H1 (cell line): ENCODE results near the gene SCGB1C2. TPM values are rescaled to one million over a fixed set of nuclear protein-coding genes. Genes with fewer than 3 reads are reported as not detected.

Source experiments
- CTCF ChIA-PET: fragments of 300-600 bp; sonication (Branson Sonifier 250); formaldehyde crosslinking; loops from one replicate; lab custom pipeline; 2021; ENCODE audit not compliant: partially characterized antibody; lab: Charles Lee
- POLR2A ChIA-PET: fragments of 300-600 bp; sonication (Branson Sonifier 250); formaldehyde crosslinking; loops from one replicate; lab custom pipeline; 2021; ENCODE audit warnings: inconsistent platforms; ENCODE audit not compliant: partially characterized antibody; lab: Charles Lee
- DNase-seq, 2 experiments: peaks; one replicate each; pipeline versions ENCODE4 v3.0.0 to v3.0.0-alpha.2; 2010 to 2022; ENCODE audit warnings: low spot score in 2 of 2, low read depth in 1 of 2, mixed read lengths in 1 of 2
- FAIRE-seq: peaks from 2 replicates; lab custom pipeline; 2011; peaks lifted over from hg19 to GRCh38; lab: Jason Lieb, UNC
- H2AFZ ChIP-seq: 2 replicates; pipeline ENCODE4 v1.8.1; 2012; ENCODE audit warnings: low read length, inconsistent platforms
- H2AK5ac ChIP-seq: 2 replicates; pipeline ENCODE4 v1.6.1; 2013; ENCODE audit warnings: low read depth, low read length
- H2BK120ac ChIP-seq: replicated peaks from 2 replicates; pipeline ENCODE3; 2013; ENCODE audit warnings: low read depth, low read length, inconsistent platforms
- H2BK12ac ChIP-seq: 2 replicates; pipeline ENCODE4 v1.6.1; 2013; ENCODE audit warnings: low read depth, low read length
- H2BK15ac ChIP-seq: 2 replicates; pipeline ENCODE4 v1.6.1; 2013; ENCODE audit warnings: low read length
- H2BK20ac ChIP-seq: 2 replicates; pipeline ENCODE4 v1.6.1; 2013; ENCODE audit warnings: low read length
- H2BK5ac ChIP-seq: 2 replicates; pipeline ENCODE4 v1.6.1; 2013; ENCODE audit warnings: low read depth, low read length
- H3K14ac ChIP-seq: 2 replicates; pipeline ENCODE4 v1.6.1; 2013; ENCODE audit warnings: inconsistent platforms; ENCODE audit not compliant: insufficient read length
- H3K18ac ChIP-seq: 2 replicates; pipeline ENCODE4 v1.6.1; 2013; ENCODE audit warnings: low read length; ENCODE audit errors: extremely low read depth
- H3K23ac ChIP-seq: 2 replicates; pipeline ENCODE4 v1.6.1; 2013; ENCODE audit warnings: inconsistent platforms; ENCODE audit not compliant: insufficient read length
- H3K23me2 ChIP-seq: 2 replicates; pipeline ENCODE4 v1.6.1; 2013; ENCODE audit warnings: low read depth, low read length
- H3K27ac ChIP-seq: 2 replicates; pipeline ENCODE4 v1.6.1; 2011; ENCODE audit warnings: low read depth, low read length, inconsistent platforms
- H3K27me3 ChIP-seq, 4 experiments: replicated peaks in 1 of 4; 1 replicate in 1 of 4; 2 replicates in 3 of 4; pipeline versions ENCODE4 v1.6.1 to v1.8.1; 2011 to 2013; ENCODE audit warnings: low read length in 3 of 4, mild to moderate bottlenecking in 3 of 4, inconsistent platforms in 2 of 4, mixed read lengths in 2 of 4, moderate library complexity in 1 of 4; ENCODE audit not compliant: control insufficient read depth in 3 of 4, insufficient read depth in 3 of 4; ENCODE audit errors: extremely low read depth in 1 of 4
- H3K36me3 ChIP-seq, 4 experiments: 2 replicates each; pipeline versions ENCODE4 v1.6.1 to v1.8.1; 2011 to 2013; ENCODE audit warnings: mild to moderate bottlenecking in 4 of 4, low read length in 3 of 4, moderate library complexity in 2 of 4, control low read depth in 1 of 4, inconsistent platforms in 1 of 4; ENCODE audit not compliant: insufficient read depth in 4 of 4, control insufficient read depth in 2 of 4
- H3K4ac ChIP-seq: replicated peaks from 2 replicates; pipeline ENCODE3; 2013; ENCODE audit warnings: low read length, low read depth, mixed read lengths, inconsistent platforms; ENCODE audit not compliant: insufficient read length
- H3K4me1 ChIP-seq, 4 experiments: replicated peaks in 1 of 4; 1 replicate in 1 of 4; 2 replicates in 3 of 4; pipeline versions ENCODE4 v1.6.1 to v1.8.1; 2011 to 2013; ENCODE audit warnings: low read length in 3 of 4, inconsistent platforms in 2 of 4, mixed read lengths in 1 of 4; ENCODE audit not compliant: insufficient read depth in 4 of 4, control insufficient read depth in 3 of 4
- H3K4me2 ChIP-seq, 2 experiments: 2 replicates each; pipeline versions ENCODE4 v1.6.1 to v1.8.1; 2011 to 2013; ENCODE audit warnings: low read depth in 2 of 2, low read length in 2 of 2, control low read depth in 1 of 2, inconsistent platforms in 1 of 2, mild to moderate bottlenecking in 1 of 2; ENCODE audit not compliant: insufficient read depth in 1 of 2
- H3K4me3 ChIP-seq, 4 experiments: fragments of 200-600, 300-600 bp in 1 of 4; sonication (generic), shearing (Covaris generic), sonication (Bioruptor Twin) in 1 of 4; 2 replicates each; pipeline versions ENCODE4 v1.5.1 to v1.8.1; 2011 to 2016; ENCODE audit warnings: low read length in 4 of 4, low read depth in 3 of 4, control low read depth in 2 of 4, inconsistent platforms in 2 of 4, mild to moderate bottlenecking in 2 of 4, mixed read lengths in 1 of 4, moderate library complexity in 1 of 4; ENCODE audit not compliant: insufficient read depth in 2 of 4; ENCODE audit errors: extremely low read depth in 1 of 4
- H3K56ac ChIP-seq: replicated peaks from 2 replicates; pipeline ENCODE3; 2013; ENCODE audit warnings: low read depth, mild to moderate bottlenecking, mixed read lengths, low read length, inconsistent platforms; ENCODE audit not compliant: insufficient read length
- H3K79me1 ChIP-seq: 2 replicates; pipeline ENCODE4 v1.6.1; 2013; ENCODE audit warnings: low read depth, low read length, control low read depth
- H3K79me2 ChIP-seq, 2 experiments: 2 replicates each; pipeline versions ENCODE4 v1.6.1 to v1.8.1; 2012 to 2013; ENCODE audit warnings: low read length in 2 of 2, mild to moderate bottlenecking in 2 of 2, inconsistent platforms in 1 of 2; ENCODE audit not compliant: insufficient read depth in 2 of 2, control insufficient read depth in 1 of 2
- H3K9ac ChIP-seq, 4 experiments: replicated peaks in 1 of 4; 1 replicate in 1 of 4; 2 replicates in 3 of 4; pipeline versions ENCODE4 v1.6.1 to v1.8.1; 2011 to 2013; ENCODE audit warnings: low read depth in 3 of 4, low read length in 3 of 4, control low read depth in 2 of 4, mild to moderate bottlenecking in 2 of 4, moderate library complexity in 2 of 4, inconsistent platforms in 1 of 4; ENCODE audit errors: extremely low read depth in 1 of 4
- H3K9me3 ChIP-seq, 2 experiments: 2 replicates each; pipeline versions ENCODE4 v1.6.1 to v1.8.1; 2012 to 2013; ENCODE audit warnings: mild to moderate bottlenecking in 2 of 2, moderate library complexity in 2 of 2, control low read depth in 1 of 2, inconsistent platforms in 1 of 2, low read depth in 1 of 2, low read length in 1 of 2, mixed read lengths in 1 of 2; ENCODE audit not compliant: insufficient read depth in 2 of 2
- H4K20me1 ChIP-seq, 2 experiments: replicated peaks in 1 of 2; 2 replicates each; pipeline versions ENCODE3 to v1.8.1; 2011 to 2013; ENCODE audit warnings: inconsistent platforms in 2 of 2, low read length in 2 of 2, mild to moderate bottlenecking in 1 of 2; ENCODE audit not compliant: insufficient read depth in 2 of 2, control insufficient read depth in 1 of 2
- H4K5ac ChIP-seq: 2 replicates; pipeline ENCODE4 v1.6.1; 2013; ENCODE audit warnings: low read length, low read depth, mixed read lengths, inconsistent platforms; ENCODE audit not compliant: insufficient read length
- H4K8ac ChIP-seq: 2 replicates; pipeline ENCODE4 v1.8.0; 2013; ENCODE audit warnings: mild to moderate bottlenecking, moderate library complexity, low read length, inconsistent platforms; ENCODE audit not compliant: insufficient read depth; ENCODE audit errors: extremely low read depth
- H4K91ac ChIP-seq: replicated peaks from 2 replicates; pipeline ENCODE3; 2013; ENCODE audit warnings: low read length, mixed read lengths, inconsistent platforms; ENCODE audit not compliant: insufficient read length
- ASH2L ChIP-seq: fragments of 200-600, 300-600 bp; sonication (generic); IDR thresholded peaks from one replicate; pipeline ENCODE4 v1.7.1; 2017; ENCODE audit warnings: low read length
- EP300 ChIP-seq, 2 experiments: IDR thresholded peaks; 1 replicate in 1 of 2; 2 replicates in 1 of 2; pipeline ENCODE4 v1.6.1; 2011 to 2012; ENCODE audit warnings: low read depth in 2 of 2, low read length in 2 of 2, mild to moderate bottlenecking in 2 of 2, borderline replicate concordance in 1 of 2, inconsistent platforms in 1 of 2, moderate library complexity in 1 of 2
- POLR2A ChIP-seq, 2 experiments: IDR thresholded peaks; 1 replicate in 1 of 2; 2 replicates in 1 of 2; pipeline ENCODE4 v1.6.1; 2011; ENCODE audit warnings: low read depth in 2 of 2, low read length in 2 of 2, mild to moderate bottlenecking in 2 of 2; ENCODE audit errors: control extremely low read depth in 1 of 2
- POU5F1 ChIP-seq: IDR thresholded peaks from 2 replicates; pipeline ENCODE4 v1.6.1; 2011; ENCODE audit warnings: low read depth, mild to moderate bottlenecking, low read length, moderate library complexity
- SIX5 ChIP-seq: IDR thresholded peaks from 2 replicates; pipeline ENCODE4 v1.6.1; 2011; ENCODE audit warnings: mild to moderate bottlenecking, low read depth, low read length
- TEAD4 ChIP-seq: IDR thresholded peaks from 2 replicates; pipeline ENCODE4 v1.6.1; 2012; ENCODE audit warnings: low read depth, low read length, inconsistent platforms, mixed read lengths
- USF2 ChIP-seq: IDR thresholded peaks from 2 replicates; pipeline ENCODE4 v1.6.1; 2011; ENCODE audit warnings: low read length, improper control_type of control experiment
- WGBS, 2 experiments: shearing (Covaris generic) in 1 of 2; methylation state at CpG; one replicate each; pipeline versions ENCODE4 v1.1.6 to v1.1.7; 2013 to 2015; ENCODE audit warnings: low lambda C conversion rate in 2 of 2, mixed read lengths in 2 of 2, inconsistent platforms in 1 of 2, low coverage in 1 of 2, missing lambda C conversion rate in 1 of 2; ENCODE audit not compliant: insufficient replicate concordance in 2 of 2, insufficient coverage in 1 of 2, insufficient read length in 1 of 2; ENCODE audit errors: extremely low coverage in 1 of 2, missing lambda C conversion rate in 1 of 2; 5-methylcytosine and 5-hydroxymethylcytosine counted together
- polyA plus RNA-seq, 7 experiments: library from polyadenylated mRNA; depleted of rRNA in 3 of 7; stranded (reverse) in 5 of 7; unstranded in 2 of 7; fragments of >200 nt in 5 of 7; fragments of 200-250 nt in 2 of 7; gene quantifications; 1 replicate in 5 of 7; 2 replicates in 1 of 7; 4 replicates in 1 of 7; pipeline versions ENCODE4 v1.2.1 to v1.2.3, GENCODE V29; 2011 to 2013; ENCODE audit warnings: missing spikeins in 2 of 7, mixed read lengths in 2 of 7
- total RNA-seq: library from RNA; stranded (reverse); fragmentation: NEBNext Ultra II Directional; extraction: Animal tissue kit (Norgen Biotek cat#: 25700); gene quantifications from 2 replicates; pipeline ENCODE4 v1.2.1, GENCODE V29; 2021
- TF ChIP-seq, protein P1 (sequence below): IDR thresholded peaks from 2 replicates; pipeline ENCODE4 v1.6.1; 2012; ENCODE audit warnings: inconsistent platforms

Gene SCGB1C2
- total and polyA plus RNA-seq, 2 of the 8 experiments (the other 6 are each of a cell fraction or from before 2014, with no cell fraction given), result not detected

DNA sequence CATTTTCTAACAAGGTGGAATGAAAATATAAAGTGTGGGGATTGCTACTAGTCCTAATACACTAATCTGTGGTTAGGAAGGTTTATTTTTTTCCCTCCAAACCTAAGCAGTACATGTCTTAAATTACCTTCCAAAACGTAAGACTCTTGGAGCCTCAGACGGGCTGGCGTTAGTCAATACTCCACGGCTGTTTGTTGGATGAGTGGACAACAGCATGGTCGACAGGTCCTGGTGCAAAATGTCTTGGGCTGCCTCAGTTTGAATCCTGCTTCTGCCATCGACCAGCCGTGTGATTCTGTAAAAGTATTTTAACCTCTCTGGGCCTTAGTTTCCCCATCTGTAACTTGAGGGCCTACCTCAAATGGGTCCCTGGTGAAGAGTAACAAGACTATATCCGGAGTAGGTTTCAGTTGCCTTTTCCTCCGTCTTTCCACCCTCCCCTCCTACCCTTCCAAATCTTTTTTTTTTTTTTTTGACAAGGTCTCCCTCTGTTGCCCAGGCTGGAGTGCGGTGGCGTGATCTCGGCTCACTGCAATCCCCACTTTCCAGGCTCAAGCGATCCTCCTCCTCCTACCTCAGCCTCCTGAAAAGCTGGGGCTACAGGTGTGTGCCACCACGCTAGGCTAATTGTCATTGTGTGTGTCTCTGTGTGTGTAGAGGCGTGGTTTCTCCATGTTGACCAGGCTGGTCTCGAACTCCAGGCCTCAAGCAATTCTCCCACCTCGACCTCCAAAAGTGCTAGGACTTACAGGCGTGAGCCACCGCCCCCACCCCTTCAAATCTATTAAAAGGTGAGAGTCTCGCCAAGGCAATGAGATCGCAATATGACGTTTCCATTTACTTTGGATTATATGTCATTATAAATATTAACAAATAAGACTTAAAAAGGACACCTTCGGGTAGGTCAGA lies 5.8 kb downstream of the SCGB1C2 start:
- no peak overlapping the region for H3K23ac ChIP-seq
- H2BK12ac ChIP-seq, result no peak overlapping the region
- no peak overlapping the region for H4K8ac ChIP-seq
- no peak overlapping the region for H3K9ac ChIP-seq
- DNase-seq (no peak), FAIRE-seq (no peak)
- H2AFZ ChIP-seq, result no peak overlapping the region
- H3K79me1 ChIP-seq, result no peaks in the 10 kb centered on the region
- H2BK120ac ChIP-seq, result no peak overlapping the region
- CTCF ChIA-PET, result interaction anchor here (1.1 kb wide), 1 partner anchor 37 kb away, joined by 4 read pairs; no protein-coding TSS in a partner anchor
- no peak overlapping the region for H3K14ac ChIP-seq
- no peak overlapping the region for H2BK5ac ChIP-seq
- H3K4me2 ChIP-seq, result no peak overlapping the region
- peaks cover 0 to 2% (median 0%) of the 10 kb centered on the region in 4 experiments; a peak in 1 of 7 replicates for H3K4me1 ChIP-seq
- no peak overlapping the region for H2BK20ac ChIP-seq
- no peak overlapping the region for H2BK15ac ChIP-seq
- no peaks in the 10 kb centered on the region for H3K79me2 ChIP-seq
- no peak overlapping the region for H3K27ac ChIP-seq
- no peak overlapping the region for H4K5ac ChIP-seq
- H3K18ac ChIP-seq, result no peak overlapping the region
- no peak overlapping the region for H4K91ac ChIP-seq
- no peaks in the 10 kb centered on the region for H3K23me2 ChIP-seq
- no peak overlapping the region for H2AK5ac ChIP-seq
- H3K4ac ChIP-seq, result no peak overlapping the region
- no peaks in the 10 kb centered on the region for H4K20me1 ChIP-seq
- H3K27me3 ChIP-seq, result peaks cover 3 to 17% (median 11%) of the 10 kb centered on the region in 4 experiments; a peak in 5 of 7 replicates
- POLR2A ChIA-PET, result no interaction called here
- peaks cover 2 to 3% of the 10 kb centered on the region in 2 experiments; a peak in 1 of 4 replicates for H3K9me3 ChIP-seq
- no peaks in the 10 kb centered on the region for H3K36me3 ChIP-seq
- WGBS, 2 experiments, result 78% methylated on average over 20 of the region's 23 CpGs; no CpG with 5 or more reads in 1 of the 2 experiments
- no peak overlapping the region for H3K56ac ChIP-seq
- no peak overlapping the region for H3K4me3 ChIP-seq
- TF ChIP-seq POLR2A (IDR thresholded peaks at IDR 0.05; ENCODE audit: control extremely low read depth in 1 of 2, low read depth in 2 of 2, low read length in 2 of 2) (no peak), ASH2L (no peak), TEAD4 (no peak), EP300 (IDR thresholded peaks at IDR 0.05; ENCODE audit: borderline replicate concordance in 1 of 2, low read depth in 2 of 2, low read length in 2 of 2) (no peak), POU5F1 (no peak), USF2 (no peak), SIX5 (no peak)
- TF ChIP-seq, protein P1, sequence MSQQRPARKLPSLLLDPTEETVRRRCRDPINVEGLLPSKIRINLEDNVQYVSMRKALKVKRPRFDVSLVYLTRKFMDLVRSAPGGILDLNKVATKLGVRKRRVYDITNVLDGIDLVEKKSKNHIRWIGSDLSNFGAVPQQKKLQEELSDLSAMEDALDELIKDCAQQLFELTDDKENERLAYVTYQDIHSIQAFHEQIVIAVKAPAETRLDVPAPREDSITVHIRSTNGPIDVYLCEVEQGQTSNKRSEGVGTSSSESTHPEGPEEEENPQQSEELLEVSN, result no peak
